ENCODE measurements around the gene B3GNT9. TPM values are rescaled to one million over a fixed set of nuclear protein-coding genes. Genes with fewer than 3 reads are reported as not detected.

Gene B3GNT9
- total RNA-seq, 1 experiment from 2014 or later: 3.8 TPM

GRCh38 chr16:67104061-67104460 is 46.7 kb downstream of the B3GNT9 start:
- no peaks in the 10 kb centered on the region for H3K79me2 ChIP-seq (ENCODE audit: insufficient read depth, low read length)
- H3K9me2 ChIP-seq (ENCODE audit: insufficient read depth): no peaks in the 10 kb centered on the region
- ATAC-seq: peak; percentile 89
- ChIA-PET POLR2A (no interaction called here), RAD21 (ENCODE audit: low non-redundant PET in 1 of 2, low total read pairs in 2 of 2, uncharacterized antibody in 2 of 2, unreplicated experiment in 2 of 2) (interaction anchor here in 1 of 2 experiments (0.6 kb wide), 1 partner anchor 47 kb away, joined by 3 read pairs; the partner anchor contains the start of gene B3GNT9), CTCF (interaction anchor here (0.6 to 2.0 kb wide), 12 partner anchors 9 to 343 kb away, joined by 3 to 13 read pairs (median 3); no protein-coding TSS in a partner anchor)
- intact Hi-C loops (cut with micrococcal nuclease): loop anchor here (10.0 kb wide), 1 partner anchor 209 kb away; no protein-coding TSS in a partner anchor
- BruUV-seq (replicated peaks): no TSS peak
- peaks cover 5% of the 10 kb centered on the region; the same call in 1 of the 2 replicates for H4K20me1 ChIP-seq (ENCODE audit: insufficient read depth)
- no peak overlapping the region for H3K9ac ChIP-seq (ENCODE audit: low read length)
- no peak overlapping the region for H2AFZ ChIP-seq (ENCODE audit: low read depth, low read length, poor library complexity, severe bottlenecking)
- no peak overlapping the region for H3K4me2 ChIP-seq (ENCODE audit: low read length)
- DNase-seq (ENCODE audit: low read depth, low spot score): no peak
- H3K9me3 ChIP-seq (ENCODE audit: control insufficient read depth in 1 of 2, insufficient read depth in 1 of 2, low read depth in 1 of 2, low read length in 2 of 2): no peaks in the 10 kb centered on the region
- H3K4me3 ChIP-seq (replicated peaks in 1 of 2; ENCODE audit: low read depth in 1 of 2, low read length in 2 of 2): no peak overlapping the region
- H3K36me3 ChIP-seq (ENCODE audit: control insufficient read depth in 1 of 2, insufficient read depth in 2 of 2, low read length in 2 of 2): peaks cover 10 to 14% of the 10 kb centered on the region in 2 experiments; a peak in 3 of 4 replicates
- peaks cover under 1 to 9% of the 10 kb centered on the region in 2 experiments; a peak in 3 of 4 replicates for H3K4me1 ChIP-seq (ENCODE audit: control insufficient read depth in 1 of 2, insufficient read depth in 2 of 2, low read length in 2 of 2)
- TF ChIP-seq YY1 (IDR thresholded peaks at IDR 0.05; ENCODE audit: extremely low read depth, insufficient replicate concordance, low read depth, low read length) (no peak), SIN3A (IDR thresholded peaks at IDR 0.05; ENCODE audit: low read depth) (no peak), JUND (IDR thresholded peaks at IDR 0.05) (no peak), CTCF (IDR thresholded peaks at IDR 0.05 in 2 of 3, conservative IDR thresholded peaks at IDR 0.05 in 1 of 3; ENCODE audit: borderline replicate concordance in 1 of 3, insufficient read depth in 1 of 3, low read depth in 2 of 3, low read length in 2 of 3) (peak in 2 of 3 experiments; percentile 69 to 72; a peak in 4 of 6 replicates), ATF3 (IDR thresholded peaks at IDR 0.05) (no peak), REST (IDR thresholded peaks at IDR 0.05; ENCODE audit: low read depth) (no peak), TCF7L2 (IDR thresholded peaks at IDR 0.05; ENCODE audit: borderline replicate concordance, extremely low read depth, insufficient read depth, insufficient read length) (no peak), RAD21 (IDR thresholded peaks at IDR 0.05; ENCODE audit: low read depth) (peak; percentile 44), EZH2 (IDR thresholded peaks at IDR 0.05) (no peak), CBX3 (IDR thresholded peaks at IDR 0.05; ENCODE audit: low read depth) (peak; percentile 53; the same call in 1 of the 2 replicates), POLR2A (IDR thresholded peaks at IDR 0.05; ENCODE audit: borderline replicate concordance, extremely low read depth, insufficient read depth, insufficient read length) (no peak), ELF1 (IDR thresholded peaks at IDR 0.05; ENCODE audit: borderline replicate concordance, low read depth) (no peak)
- no peak overlapping the region for H3K27ac ChIP-seq (ENCODE audit: low read depth, low read length)
- H3K27me3 ChIP-seq (ENCODE audit: insufficient read depth, low read length): no peaks in the 10 kb centered on the region

Data from HCT116 (cell line).